ENCODE measurements around the gene PPAT.
"Not testable (repeated sequence)": the region's sequence is repeated elsewhere in the genome, so short reads cannot be mapped to it uniquely, and the experiment has no call there.

The PPAT gene

DNA sequence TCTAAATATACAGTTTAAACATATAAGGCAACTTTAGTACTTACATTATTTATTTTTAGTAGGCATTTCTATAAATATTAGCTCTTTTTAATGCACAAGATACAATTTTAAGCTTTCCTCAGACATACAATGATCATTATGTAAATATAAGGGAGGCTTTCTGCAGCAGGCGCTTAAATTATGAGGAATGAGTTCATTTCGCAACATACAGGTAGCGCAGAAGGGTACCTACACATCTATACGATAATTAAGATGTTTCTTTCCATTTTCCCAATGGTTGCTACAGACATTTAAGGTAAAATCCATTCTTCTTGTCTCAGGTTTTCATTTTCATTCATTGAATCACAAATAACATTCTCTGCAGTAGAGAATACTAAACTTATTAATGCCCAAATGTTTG, 49.3 kb downstream of the PPAT start:
- DNase-seq (ENCODE audit: low read depth): no peak

DNA sequence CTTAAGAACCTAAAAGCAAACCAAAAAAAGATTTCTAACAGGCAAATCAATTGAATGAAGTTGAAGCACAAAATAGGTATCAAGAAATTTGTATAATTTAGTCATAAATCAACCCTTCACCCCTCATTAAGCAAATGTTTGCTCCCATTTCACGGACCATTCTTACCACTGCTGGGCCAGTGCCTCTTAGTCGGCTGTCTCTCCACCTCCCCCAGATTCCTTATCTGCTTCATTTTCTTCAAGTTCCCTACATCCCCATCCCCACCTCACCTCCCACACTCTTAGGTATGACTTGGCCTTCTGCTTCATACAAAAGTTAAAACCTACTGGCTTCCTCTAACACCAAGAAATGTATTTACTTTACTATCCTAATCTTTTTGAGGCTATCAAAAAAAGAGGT, 60.0 kb downstream of the PPAT start:
- no peak for DNase-seq (ENCODE audit: low read depth)

DNA sequence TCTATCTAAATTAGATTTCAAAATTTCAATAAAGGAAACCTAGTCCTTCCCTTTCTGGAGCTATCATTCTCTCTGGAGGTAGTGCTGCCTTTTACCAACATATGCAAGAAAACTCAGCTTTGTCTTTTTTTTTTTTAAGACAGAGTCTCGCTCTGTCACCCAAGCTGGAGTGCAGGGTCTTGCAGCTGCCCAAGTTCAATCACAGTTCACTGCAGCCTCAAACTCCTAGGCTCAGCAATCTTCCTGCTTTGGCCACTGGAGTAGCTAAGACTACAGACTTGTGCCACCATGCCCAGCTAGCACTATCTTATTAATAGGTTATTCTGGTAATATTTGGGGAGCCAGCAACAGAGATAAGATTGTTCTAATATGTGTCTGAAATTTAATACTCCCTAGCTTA, 60.5 kb downstream of the PPAT start:
- no peak for DNase-seq (ENCODE audit: low read depth)

DNA sequence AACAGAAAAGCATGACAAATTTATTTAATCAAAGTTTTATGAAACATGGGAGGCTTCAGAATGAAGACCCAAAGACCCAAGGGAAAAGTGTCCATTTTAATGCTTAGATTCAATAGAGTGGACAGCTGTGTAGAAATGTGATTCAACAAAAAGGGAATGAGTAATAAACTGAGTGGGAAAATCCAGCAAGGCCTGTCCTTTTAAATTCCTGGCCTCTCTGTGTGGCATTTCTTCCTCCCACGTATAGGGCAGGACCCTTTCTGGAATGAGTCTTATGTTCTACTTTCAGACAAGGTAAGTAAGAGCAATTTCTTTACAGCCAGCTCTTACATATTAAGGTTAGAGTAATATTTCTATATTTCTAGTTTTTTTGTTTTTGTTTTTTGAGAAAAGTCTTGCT, 62.6 kb downstream of the PPAT start:
- DNase-seq (ENCODE audit: low read depth): no peak

DNA sequence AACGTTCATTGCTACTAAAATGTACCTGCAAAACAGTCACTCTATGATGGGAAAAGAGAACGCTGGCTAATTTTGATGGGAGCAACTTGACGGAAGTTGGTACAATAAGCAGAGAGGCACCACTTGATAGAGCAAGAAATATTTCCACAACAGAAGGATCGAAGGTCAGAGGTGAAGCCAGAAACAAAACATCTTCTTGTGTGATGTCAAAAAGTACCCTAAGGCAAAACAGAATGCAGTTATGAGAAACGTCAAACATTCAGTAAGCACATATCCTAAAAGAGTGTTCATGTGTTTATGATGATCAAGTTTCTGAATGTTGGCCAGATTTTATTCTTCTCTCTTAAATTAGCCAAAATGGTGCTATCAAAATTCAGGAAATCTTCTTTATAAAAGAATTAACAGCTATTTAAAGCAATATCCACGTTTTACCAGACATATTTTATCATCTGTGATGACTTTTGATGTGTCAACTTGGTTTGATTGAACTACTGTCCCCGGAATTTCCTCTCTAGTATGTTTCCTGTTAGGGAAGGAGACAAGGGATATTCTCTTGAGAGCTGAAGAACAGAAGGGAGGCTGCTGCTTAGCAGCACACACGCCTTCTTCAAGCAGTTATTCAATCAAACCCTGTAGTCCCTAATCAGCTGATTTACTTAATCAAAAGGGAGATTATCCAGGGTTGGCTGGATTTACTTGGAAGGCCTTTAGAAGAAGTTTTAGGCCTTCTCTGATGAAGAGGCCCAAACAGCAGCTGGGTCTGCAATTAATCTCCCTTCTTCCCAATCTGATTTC, 63.8 kb downstream of the PPAT start:
- DNase-seq (ENCODE audit: low read depth): no peak

DNA sequence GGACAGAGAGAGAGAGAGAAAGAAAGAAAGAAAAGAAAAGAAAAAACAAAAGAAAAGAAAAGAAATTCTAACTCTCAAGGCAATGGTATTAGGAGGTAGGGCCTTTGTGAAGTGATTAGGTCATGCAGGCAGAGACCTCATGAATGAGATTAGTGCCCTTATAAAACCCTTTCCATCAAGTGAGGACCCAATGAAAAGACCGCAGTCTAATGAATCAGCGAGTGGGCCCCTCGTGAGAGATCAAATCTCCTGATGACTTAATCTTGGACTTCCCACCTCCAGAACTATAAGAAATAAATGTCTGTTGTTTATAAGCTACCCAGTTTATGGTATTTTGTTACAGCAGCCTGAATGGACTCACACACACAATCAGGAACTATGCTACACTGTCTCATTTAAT, 65.0 kb downstream of the PPAT start:
- no peak for DNase-seq (ENCODE audit: low read depth)

DNA sequence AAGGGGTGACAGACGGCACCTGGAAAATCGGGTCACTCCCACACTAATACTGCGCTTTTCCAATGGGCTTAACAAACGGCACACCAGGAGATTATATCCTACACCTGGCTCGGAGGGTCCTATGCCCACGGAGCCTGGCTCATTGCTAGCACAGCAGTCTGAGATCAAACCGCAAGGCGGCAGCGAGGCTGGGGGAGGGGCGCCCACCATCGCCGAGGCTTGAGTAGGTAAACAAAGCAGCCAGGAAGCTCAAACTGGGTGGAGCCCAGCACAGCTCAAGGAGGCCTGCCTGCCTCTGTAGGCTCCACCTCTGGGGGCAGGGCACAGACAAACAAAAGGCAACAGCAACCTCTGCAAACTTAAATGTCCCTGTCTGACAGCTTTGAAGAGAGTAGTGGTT, 72.4 kb downstream of the PPAT start:
- not testable (repeated sequence) for DNase-seq (ENCODE audit: low read depth)

DNA sequence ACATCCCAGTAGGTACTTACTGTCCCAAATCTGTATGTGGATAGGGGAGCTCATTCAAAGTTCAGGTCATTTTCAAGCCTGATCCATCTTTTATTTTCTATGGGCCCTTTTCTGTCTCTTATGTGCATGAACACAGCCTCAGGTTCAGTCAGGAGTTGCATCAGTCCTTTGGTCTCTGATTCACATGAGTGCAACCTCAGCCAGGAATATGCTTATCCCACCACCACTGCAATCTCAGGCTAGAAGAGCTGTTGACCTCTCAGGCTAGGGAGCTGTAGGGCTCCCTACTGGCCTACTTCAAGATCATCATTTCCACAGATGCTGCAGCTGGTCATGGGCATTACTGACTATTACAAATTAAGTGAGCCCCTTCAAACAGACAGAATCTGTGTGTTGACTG, 75.3 kb downstream of the PPAT start:
- DNase-seq (ENCODE audit: low read depth): no peak

DNA sequence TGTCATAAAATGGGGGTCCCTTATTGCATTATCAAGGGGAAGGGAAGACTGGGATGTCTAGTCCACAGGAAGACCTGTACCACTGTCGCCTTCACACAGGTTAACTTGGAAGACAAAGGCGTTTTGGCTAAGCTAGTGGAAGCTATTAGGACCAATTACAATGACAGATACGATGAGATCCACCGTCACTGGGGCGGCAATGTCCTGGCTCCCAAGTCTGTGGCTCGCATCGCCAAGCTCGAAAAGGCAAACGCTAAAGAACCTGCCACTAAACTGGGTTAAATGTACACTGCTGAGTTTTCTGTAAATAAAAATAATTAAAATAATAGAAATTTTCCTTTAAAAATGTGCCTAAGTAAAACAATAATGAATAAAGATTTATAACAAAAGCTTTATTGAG, 78.8 kb downstream of the PPAT start:
- no peak for DNase-seq (ENCODE audit: low read depth)

DNA sequence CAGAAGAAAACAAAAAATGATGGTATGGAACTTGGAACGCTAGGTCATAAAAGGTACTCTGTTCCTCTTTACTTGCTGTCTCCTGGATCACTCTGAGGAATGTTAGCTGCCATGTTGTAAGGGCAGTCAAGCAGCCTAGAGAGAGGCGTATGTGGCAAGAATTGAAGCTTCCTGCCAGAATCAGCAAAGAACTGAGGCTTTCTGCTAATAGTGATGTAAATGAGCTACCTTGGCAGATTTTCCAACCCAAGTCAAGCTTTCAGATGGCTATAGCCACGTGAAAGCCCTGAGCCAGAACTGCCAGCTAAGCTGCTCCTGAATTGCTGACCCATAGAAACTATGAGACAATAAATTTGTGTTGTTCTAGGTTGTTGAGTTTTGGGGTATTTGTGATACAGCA, 86.8 kb downstream of the PPAT start:
- DNase-seq (ENCODE audit: low read depth): no peak

DNA sequence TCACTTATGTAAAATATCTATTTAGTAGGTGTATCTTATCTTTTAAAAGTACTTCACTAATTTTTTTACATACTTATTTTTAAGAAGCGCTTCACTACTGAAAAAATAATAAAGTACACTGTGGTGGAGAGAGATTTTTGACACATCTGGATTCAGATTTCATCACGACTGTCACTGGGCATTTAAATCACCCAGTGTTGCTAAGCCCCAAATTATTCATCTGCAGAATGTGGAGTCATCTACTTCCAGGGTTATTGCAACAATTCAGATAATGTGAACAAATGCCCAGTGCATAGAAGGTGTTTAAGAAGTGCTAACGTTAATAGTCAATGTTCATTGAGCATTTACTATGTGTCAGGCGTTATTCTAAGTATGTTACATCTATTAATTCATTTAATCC, 90.0 kb downstream of the PPAT start:
- DNase-seq (ENCODE audit: low read depth): no peak
